Stomach (tissue), 4 donors: ENCODE data around the gene SERINC3.

Experiments
- CTCF ChIP-seq, 7 experiments: fragments of 450-650 bp in 4 of 7; fragments of 200-600 bp in 3 of 7; sonication (generic) in 3 of 7; IDR thresholded peaks; one replicate each; pipeline ENCODE4 v1.5.1; 2016 to 2019; ENCODE audit warnings: antibody characterized with exemption in 7 of 7, control low read depth in 2 of 7, mild to moderate bottlenecking in 1 of 7
- POLR2AphosphoS5 ChIP-seq, 3 donors: sonication (generic); formaldehyde crosslinking; IDR thresholded peaks; one replicate each; pipeline ENCODE4 v1.6.1; 2016; ENCODE audit warnings: antibody characterized with exemption in 3 of 3

GRCh38 chr20:44536175-44536574, 14.3 kb upstream of the SERINC3 start:
- TF ChIP-seq CTCF (IDR thresholded peaks at IDR 0.05) = no peak
- TF ChIP-seq POLR2AphosphoS5 (IDR thresholded peaks at IDR 0.05) = no peak
